ENCODE measurements around the gene MORC1. TPM values are rescaled to one million over a fixed set of nuclear protein-coding genes. Genes with fewer than 3 reads are reported as not detected.

The MORC1 gene
- total RNA-seq, 2 experiments from 2014 or later, result not detected

GRCh38 chr3:109033000-109033660 is 84.8 kb downstream of the MORC1 start:
- Histone ChIP-seq H3K9me3 (ENCODE audit: low read length) (no peaks in the 10 kb centered on the region), H3K27ac (ENCODE audit: low read depth, low read length, poor library complexity, severe bottlenecking) (no peak overlapping the region), H3K9me2 (ENCODE audit: insufficient read depth, low read length) (no peaks in the 10 kb centered on the region), H3K79me2 (ENCODE audit: insufficient read depth, low read depth, low read length) (no peaks in the 10 kb centered on the region), H3K36me3 (ENCODE audit: insufficient read depth, low read length) (no peaks in the 10 kb centered on the region), H3K4me2 (ENCODE audit: low read length) (no peak overlapping the region), H3K4me3 (ENCODE audit: low read depth, low read length, poor library complexity, severe bottlenecking) (no peak overlapping the region), H4K20me1 (ENCODE audit: insufficient read depth, low read length) (no peaks in the 10 kb centered on the region), H2AFZ (ENCODE audit: low read length) (no peak overlapping the region), H3K4me1 (ENCODE audit: insufficient read depth, low read length, poor library complexity, severe bottlenecking) (no peaks in the 10 kb centered on the region)
- ChIA-PET CTCF (ENCODE audit: unreplicated experiment) (no interaction called here), POLR2A (interaction anchor here (1.1 kb wide), 1 partner anchor 14 kb away, joined by 3 read pairs; no protein-coding TSS in a partner anchor)
- no TSS peak for BruUV-seq (replicated peaks)
- DNase-seq (ENCODE audit: low spot score), result no peak
- intact Hi-C loops (cut with micrococcal nuclease; ENCODE audit: unreplicated experiment), result loop anchor here (5.0 kb wide), 1 partner anchor 34 kb away; no protein-coding TSS in a partner anchor
- TF ChIP-seq CTCF (conservative IDR thresholded peaks at IDR 0.05; ENCODE audit: low read length), result no peak
- no peak for TF ChIP-seq EZH2phosphoT487 (IDR thresholded peaks at IDR 0.05; ENCODE audit: borderline replicate concordance, low read depth, low read length)

GRCh38 chr3:109028753-109029152 is 89.2 kb downstream of the MORC1 start:
- no peak overlapping the region for H3K4me2 ChIP-seq (ENCODE audit: low read length)
- H3K79me2 ChIP-seq (ENCODE audit: insufficient read depth, low read depth, low read length), result no peaks in the 10 kb centered on the region
- no TSS peak for BruUV-seq (replicated peaks)
- H3K4me3 ChIP-seq (ENCODE audit: low read depth, low read length, poor library complexity, severe bottlenecking), result no peak overlapping the region
- no peaks in the 10 kb centered on the region for H3K9me2 ChIP-seq (ENCODE audit: insufficient read depth, low read length)
- intact Hi-C loops (cut with micrococcal nuclease; ENCODE audit: unreplicated experiment), result no loop called here
- H2AFZ ChIP-seq (ENCODE audit: low read length), result no peak overlapping the region
- POLR2A ChIA-PET, result no interaction called here
- no peaks in the 10 kb centered on the region for H3K9me3 ChIP-seq (ENCODE audit: low read length)
- H4K20me1 ChIP-seq (ENCODE audit: insufficient read depth, low read length), result no peaks in the 10 kb centered on the region
- H3K4me1 ChIP-seq (ENCODE audit: insufficient read depth, low read length, poor library complexity, severe bottlenecking), result no peaks in the 10 kb centered on the region
- TF ChIP-seq CTCF (conservative IDR thresholded peaks at IDR 0.05; ENCODE audit: low read length) (no peak), EZH2phosphoT487 (IDR thresholded peaks at IDR 0.05; ENCODE audit: borderline replicate concordance, low read depth, low read length) (no peak)
- H3K27ac ChIP-seq (ENCODE audit: low read depth, low read length, poor library complexity, severe bottlenecking), result no peak overlapping the region
- CTCF ChIA-PET (ENCODE audit: unreplicated experiment), result no interaction called here
- H3K36me3 ChIP-seq (ENCODE audit: insufficient read depth, low read length), result no peaks in the 10 kb centered on the region
- DNase-seq (ENCODE audit: low spot score), result no peak

- Histone ChIP-seq H2AFZ (ENCODE audit: low read length) (no peak overlapping the region), H3K27ac (ENCODE audit: low read depth, low read length, poor library complexity, severe bottlenecking) (no peak overlapping the region), H3K4me1 (ENCODE audit: insufficient read depth, low read length, poor library complexity, severe bottlenecking) (no peaks in the 10 kb centered on the region), H3K79me2 (ENCODE audit: insufficient read depth, low read depth, low read length) (no peaks in the 10 kb centered on the region), H3K4me3 (ENCODE audit: low read depth, low read length, poor library complexity, severe bottlenecking) (no peak overlapping the region), H3K4me2 (ENCODE audit: low read length) (no peak overlapping the region), H3K36me3 (ENCODE audit: insufficient read depth, low read length) (no peaks in the 10 kb centered on the region), H3K9me3 (ENCODE audit: low read length) (no peaks in the 10 kb centered on the region), H4K20me1 (ENCODE audit: insufficient read depth, low read length) (no peaks in the 10 kb centered on the region), H3K9me2 (ENCODE audit: insufficient read depth, low read length) (no peaks in the 10 kb centered on the region)
- CTCF ChIA-PET (ENCODE audit: unreplicated experiment), result no interaction called here
- no peak for DNase-seq (ENCODE audit: low spot score)
- BruUV-seq (replicated peaks), result no TSS peak
- POLR2A ChIA-PET, result no interaction called here
- intact Hi-C loops (cut with micrococcal nuclease; ENCODE audit: unreplicated experiment), result no loop called here
- TF ChIP-seq EZH2phosphoT487 (IDR thresholded peaks at IDR 0.05; ENCODE audit: borderline replicate concordance, low read depth, low read length) (no peak), CTCF (conservative IDR thresholded peaks at IDR 0.05; ENCODE audit: low read length) (no peak)
Measured at GRCh38 chr3:109026821-109027220, 91.1 kb downstream of the MORC1 start.
